Hepatocyte (in vitro differentiated cells): Measurements from ENCODE around the gene EEPD1.

ENCODE experiments used
- EZH2 ChIP-seq: fragments of 200-600 bp; sonication (generic); IDR thresholded peaks from 2 replicates; pipeline ENCODE4 v1.6.1; 2016; ENCODE audit warnings: antibody characterized with exemption, mild to moderate bottlenecking, borderline replicate concordance
- TF ChIP-seq, protein P1 (sequence below): fragments of 200-600 bp; sonication (generic); IDR thresholded peaks from 2 replicates; pipeline ENCODE4 v1.5.1; 2016; ENCODE audit warnings: antibody characterized with exemption, mild to moderate bottlenecking; ENCODE audit not compliant: poor library complexity

DNA sequence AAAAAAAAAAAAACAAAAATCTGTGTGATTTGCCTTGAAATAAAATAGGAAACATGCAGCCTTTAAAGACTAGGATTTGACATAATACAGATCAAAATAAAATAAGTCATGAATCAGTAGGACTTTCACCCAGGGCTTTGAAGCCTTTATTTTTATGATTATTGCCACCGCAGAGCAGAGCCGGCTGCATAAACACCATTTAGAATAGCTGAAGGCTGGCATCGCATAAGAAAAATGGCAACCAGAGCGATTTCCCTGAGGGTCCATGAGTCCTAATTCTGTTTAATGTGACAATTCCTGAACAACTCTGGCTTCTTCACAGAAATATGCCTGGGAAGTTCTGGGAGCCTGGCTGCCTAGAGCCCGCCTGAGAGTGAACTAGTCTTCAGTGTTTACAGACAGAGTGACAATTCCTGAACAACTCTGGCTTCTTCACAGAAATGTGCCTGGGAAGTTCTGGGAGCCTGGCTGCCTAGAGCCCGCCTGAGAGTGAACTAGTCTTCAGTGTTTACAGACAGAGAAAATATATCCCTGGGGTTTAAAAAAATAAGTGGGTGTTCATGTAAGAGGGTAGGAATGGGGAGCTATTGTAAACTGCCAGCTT lies 112.0 kb downstream of the EEPD1 start:
- TF ChIP-seq, protein P1, sequence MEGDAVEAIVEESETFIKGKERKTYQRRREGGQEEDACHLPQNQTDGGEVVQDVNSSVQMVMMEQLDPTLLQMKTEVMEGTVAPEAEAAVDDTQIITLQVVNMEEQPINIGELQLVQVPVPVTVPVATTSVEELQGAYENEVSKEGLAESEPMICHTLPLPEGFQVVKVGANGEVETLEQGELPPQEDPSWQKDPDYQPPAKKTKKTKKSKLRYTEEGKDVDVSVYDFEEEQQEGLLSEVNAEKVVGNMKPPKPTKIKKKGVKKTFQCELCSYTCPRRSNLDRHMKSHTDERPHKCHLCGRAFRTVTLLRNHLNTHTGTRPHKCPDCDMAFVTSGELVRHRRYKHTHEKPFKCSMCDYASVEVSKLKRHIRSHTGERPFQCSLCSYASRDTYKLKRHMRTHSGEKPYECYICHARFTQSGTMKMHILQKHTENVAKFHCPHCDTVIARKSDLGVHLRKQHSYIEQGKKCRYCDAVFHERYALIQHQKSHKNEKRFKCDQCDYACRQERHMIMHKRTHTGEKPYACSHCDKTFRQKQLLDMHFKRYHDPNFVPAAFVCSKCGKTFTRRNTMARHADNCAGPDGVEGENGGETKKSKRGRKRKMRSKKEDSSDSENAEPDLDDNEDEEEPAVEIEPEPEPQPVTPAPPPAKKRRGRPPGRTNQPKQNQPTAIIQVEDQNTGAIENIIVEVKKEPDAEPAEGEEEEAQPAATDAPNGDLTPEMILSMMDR: no peak
- TF ChIP-seq EZH2: no peak
